ENCODE measurements around the gene KAT7. TPM values are rescaled to one million over a fixed set of nuclear protein-coding genes. Genes with fewer than 3 reads are reported as not detected.

KAT7 gene
- total RNA-seq, result 10 to 100 TPM; 32.6 to 49.8 (median 45.2) TPM

GRCh38 chr17:49788478-49789242, at the start of gene KAT7:
KAT7 (plus strand) TSS chr17:49788681; CDS start chr17:49788835, 154 bp downstream.
- Histone ChIP-seq H3K4me1 (peaks cover 46 to 47% of the 10 kb centered on the region in 2 donors), H3K9me3 (no peaks in the 10 kb centered on the region), H3K4me3 (peak within 1 kb of the TSS; percentile 87 to 98 (median 92)), H3K36me3 (peaks cover 0 to 25% of the 10 kb centered on the region in 2 donors), H3K27me3 (no peaks in the 10 kb centered on the region), H3K27ac (peak within 1 kb of the TSS; percentile 97 to 100 (median 99))
- TF ChIP-seq CTCF (IDR thresholded peaks at IDR 0.05 in 4 of 5, conservative IDR thresholded peaks at IDR 0.05 in 1 of 5), result no peak
- TF ChIP-seq POLR2A (IDR thresholded peaks at IDR 0.05), result peak; percentile 94 to 96
- ATAC-seq (peak; percentile 94 to 96), DNase-seq (peak; percentile 99 to 100)
- in situ Hi-C loops (cut with MboI; ENCODE audit: low sequenced_read_pairs in 4 of 4) (loop anchor here in 1 of 4 donors (5.0 to 25.0 kb wide), 3 partner anchors 81 to 924 kb away; partner anchors contain the start of genes ANKRD40, LUC7L3 and SLC35B1), intact Hi-C loops (cut with DNase I; ENCODE audit: low total_unique reads) (loop anchor here (1.0 to 5.0 kb wide), 4 partner anchors 80 to 929 kb away; partner anchors contain the start of gene LUC7L3)

- Histone ChIP-seq H3K4me1 (peaks cover 32 to 48% of the 10 kb centered on the region in 2 donors), H3K36me3 (no peaks in the 10 kb centered on the region), H3K4me3 (no peak overlapping the region), H3K27ac (peak overlapping the region; percentile 27 to 72 (median 50)), H3K27me3 (no peaks in the 10 kb centered on the region), H3K9me3 (no peaks in the 10 kb centered on the region)
- peak; percentile 72 to 81 for ATAC-seq
- intact Hi-C loops (cut with DNase I; ENCODE audit: low total_unique reads), result no loop called here
- no peak for TF ChIP-seq CTCF (IDR thresholded peaks at IDR 0.05 in 4 of 5, conservative IDR thresholded peaks at IDR 0.05 in 1 of 5)
- TF ChIP-seq POLR2A (IDR thresholded peaks at IDR 0.05), result peak in 1 of 2 donors; percentile 12
- DNase-seq, result peak; percentile 81 to 89
- in situ Hi-C loops (cut with MboI; ENCODE audit: low sequenced_read_pairs in 4 of 4), result no loop called here
Measured at GRCh38 chr17:49739641-49740271, 48.7 kb upstream of the KAT7 start.

- DNase-seq (no peak), ATAC-seq (peak in 1 of 2 donors; percentile 75)
- no peaks in the 10 kb centered on the region for H3K36me3 ChIP-seq
- no peak overlapping the region for H3K4me3 ChIP-seq
- intact Hi-C loops (cut with DNase I; ENCODE audit: low total_unique reads) (no loop called here), in situ Hi-C loops (cut with MboI; ENCODE audit: low sequenced_read_pairs in 4 of 4) (no loop called here)
- peak overlapping the region; percentile 50 to 71 (median 57) for H3K27ac ChIP-seq
- no peaks in the 10 kb centered on the region for H3K27me3 ChIP-seq
- H3K4me1 ChIP-seq, result peaks cover 32 to 55% of the 10 kb centered on the region in 2 donors
- no peaks in the 10 kb centered on the region for H3K9me3 ChIP-seq
- TF ChIP-seq CTCF (IDR thresholded peaks at IDR 0.05 in 4 of 5, conservative IDR thresholded peaks at IDR 0.05 in 1 of 5) (no peak), POLR2A (IDR thresholded peaks at IDR 0.05) (no peak)
Measured at GRCh38 chr17:49741009-49741691, 47.3 kb upstream of the KAT7 start.

GRCh38 chr17:49741692-49742076, 46.8 kb upstream of the KAT7 start:
- ATAC-seq (no peak), DNase-seq (no peak)
- intact Hi-C loops (cut with DNase I; ENCODE audit: low total_unique reads) (no loop called here), in situ Hi-C loops (cut with MboI; ENCODE audit: low sequenced_read_pairs in 4 of 4) (no loop called here)
- Histone ChIP-seq H3K27me3 (no peaks in the 10 kb centered on the region), H3K27ac (peak overlapping the region; percentile 50 to 71 (median 57)), H3K4me1 (peaks cover 32 to 59% of the 10 kb centered on the region in 2 donors), H3K36me3 (no peaks in the 10 kb centered on the region), H3K9me3 (no peaks in the 10 kb centered on the region), H3K4me3 (no peak overlapping the region)
- TF ChIP-seq POLR2A (IDR thresholded peaks at IDR 0.05) (no peak), CTCF (IDR thresholded peaks at IDR 0.05 in 4 of 5, conservative IDR thresholded peaks at IDR 0.05 in 1 of 5) (no peak)

All from gastrocnemius medialis (tissue), 4 donors.